ENCODE measurements around the gene HUNK.

Gene HUNK

GRCh38 chr21:32044205-32045180, 171.7 kb downstream of the HUNK start:
- H3K36me3 ChIP-seq (ENCODE audit: control insufficient read depth, low read length), result no peaks in the 10 kb centered on the region
- H4K20me1 ChIP-seq (ENCODE audit: control insufficient read depth, insufficient read depth, low read depth, low read length), result no peaks in the 10 kb centered on the region
- no peaks in the 10 kb centered on the region for H3K4me1 ChIP-seq (ENCODE audit: control insufficient read depth, low read length)
- peaks cover 8% of the 10 kb centered on the region; the same call in 1 of the 2 replicates for H3K9me3 ChIP-seq (ENCODE audit: control insufficient read depth, insufficient read depth, low read length)
- H3F3A ChIP-seq (ENCODE audit: control insufficient read depth, insufficient read depth), result no peaks in the 10 kb centered on the region
- no peak overlapping the region for H3K4me2 ChIP-seq (ENCODE audit: low read length)
- no peaks in the 10 kb centered on the region for H3K9me2 ChIP-seq (replicated peaks; ENCODE audit: control insufficient read depth, low read length)
- H3K27ac ChIP-seq (ENCODE audit: low read depth, low read length), result no peak overlapping the region
- no peak overlapping the region for H3K4me3 ChIP-seq (ENCODE audit: low read length)
- H3K79me2 ChIP-seq (ENCODE audit: control insufficient read depth, low read length), result no peaks in the 10 kb centered on the region
- TF ChIP-seq, protein P1, sequence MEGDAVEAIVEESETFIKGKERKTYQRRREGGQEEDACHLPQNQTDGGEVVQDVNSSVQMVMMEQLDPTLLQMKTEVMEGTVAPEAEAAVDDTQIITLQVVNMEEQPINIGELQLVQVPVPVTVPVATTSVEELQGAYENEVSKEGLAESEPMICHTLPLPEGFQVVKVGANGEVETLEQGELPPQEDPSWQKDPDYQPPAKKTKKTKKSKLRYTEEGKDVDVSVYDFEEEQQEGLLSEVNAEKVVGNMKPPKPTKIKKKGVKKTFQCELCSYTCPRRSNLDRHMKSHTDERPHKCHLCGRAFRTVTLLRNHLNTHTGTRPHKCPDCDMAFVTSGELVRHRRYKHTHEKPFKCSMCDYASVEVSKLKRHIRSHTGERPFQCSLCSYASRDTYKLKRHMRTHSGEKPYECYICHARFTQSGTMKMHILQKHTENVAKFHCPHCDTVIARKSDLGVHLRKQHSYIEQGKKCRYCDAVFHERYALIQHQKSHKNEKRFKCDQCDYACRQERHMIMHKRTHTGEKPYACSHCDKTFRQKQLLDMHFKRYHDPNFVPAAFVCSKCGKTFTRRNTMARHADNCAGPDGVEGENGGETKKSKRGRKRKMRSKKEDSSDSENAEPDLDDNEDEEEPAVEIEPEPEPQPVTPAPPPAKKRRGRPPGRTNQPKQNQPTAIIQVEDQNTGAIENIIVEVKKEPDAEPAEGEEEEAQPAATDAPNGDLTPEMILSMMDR (IDR thresholded peaks at IDR 0.05; ENCODE audit: low read depth, low read length, poor library complexity, severe bottlenecking), result no peak
- no peak for TF ChIP-seq EZH2phosphoT487 (IDR thresholded peaks at IDR 0.05; ENCODE audit: borderline replicate concordance, low read length)
- no peaks in the 10 kb centered on the region for H3K27me3 ChIP-seq (ENCODE audit: control insufficient read depth, low read length)

DNA sequence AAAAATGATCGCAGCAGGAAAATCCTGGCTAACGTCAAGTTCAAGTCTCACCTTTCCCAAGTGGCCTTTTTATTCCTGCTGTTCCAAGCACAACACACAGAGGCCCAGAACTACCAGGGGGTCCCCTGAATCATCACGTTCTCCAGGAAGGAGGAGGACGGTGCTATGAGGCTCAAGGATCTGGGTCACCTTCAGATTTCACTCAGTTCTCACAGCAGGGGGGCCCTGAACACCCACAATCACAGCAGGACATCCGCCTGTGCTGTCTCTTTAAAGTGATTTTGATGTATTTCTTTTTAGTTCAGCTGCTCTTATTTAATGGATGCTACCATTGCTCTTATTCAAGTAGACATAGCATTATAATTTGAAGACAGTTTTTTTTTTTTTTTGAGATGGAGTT, 173.4 kb downstream of the HUNK start:
- Histone ChIP-seq H3K4me2 (ENCODE audit: low read length) (no peak overlapping the region), H3K27ac (ENCODE audit: low read depth, low read length) (no peak overlapping the region), H3F3A (ENCODE audit: control insufficient read depth, insufficient read depth) (no peaks in the 10 kb centered on the region), H3K27me3 (ENCODE audit: control insufficient read depth, low read length) (no peaks in the 10 kb centered on the region), H3K4me1 (ENCODE audit: control insufficient read depth, low read length) (no peaks in the 10 kb centered on the region), H3K4me3 (ENCODE audit: low read length) (no peak overlapping the region), H3K79me2 (ENCODE audit: control insufficient read depth, low read length) (no peaks in the 10 kb centered on the region), H4K20me1 (ENCODE audit: control insufficient read depth, insufficient read depth, low read depth, low read length) (no peaks in the 10 kb centered on the region), H3K9me3 (ENCODE audit: control insufficient read depth, insufficient read depth, low read length) (peaks cover 8% of the 10 kb centered on the region; the same call in 1 of the 2 replicates), H3K9me2 (replicated peaks; ENCODE audit: control insufficient read depth, low read length) (no peaks in the 10 kb centered on the region), H3K36me3 (ENCODE audit: control insufficient read depth, low read length) (no peaks in the 10 kb centered on the region)
- no peak for TF ChIP-seq EZH2phosphoT487 (IDR thresholded peaks at IDR 0.05; ENCODE audit: borderline replicate concordance, low read length)
- TF ChIP-seq, protein P1 (IDR thresholded peaks at IDR 0.05; ENCODE audit: low read depth, low read length, poor library complexity, severe bottlenecking), result no peak

- no peaks in the 10 kb centered on the region for H3K27me3 ChIP-seq (ENCODE audit: control insufficient read depth, low read length)
- H3K27ac ChIP-seq (ENCODE audit: low read depth, low read length), result no peak overlapping the region
- no peaks in the 10 kb centered on the region for H3K79me2 ChIP-seq (ENCODE audit: control insufficient read depth, low read length)
- H3K4me1 ChIP-seq (ENCODE audit: control insufficient read depth, low read length), result no peaks in the 10 kb centered on the region
- no peak overlapping the region for H3K4me3 ChIP-seq (ENCODE audit: low read length)
- no peaks in the 10 kb centered on the region for H3F3A ChIP-seq (ENCODE audit: control insufficient read depth, insufficient read depth)
- H3K4me2 ChIP-seq (ENCODE audit: low read length), result no peak overlapping the region
- H3K9me2 ChIP-seq (replicated peaks; ENCODE audit: control insufficient read depth, low read length), result no peaks in the 10 kb centered on the region
- no peak for TF ChIP-seq EZH2phosphoT487 (IDR thresholded peaks at IDR 0.05; ENCODE audit: borderline replicate concordance, low read length)
- TF ChIP-seq, protein P1 (IDR thresholded peaks at IDR 0.05; ENCODE audit: low read depth, low read length, poor library complexity, severe bottlenecking), result no peak
- no peaks in the 10 kb centered on the region for H3K36me3 ChIP-seq (ENCODE audit: control insufficient read depth, low read length)
- H3K9me3 ChIP-seq (ENCODE audit: control insufficient read depth, insufficient read depth, low read length), result peaks cover 5% of the 10 kb centered on the region; the same call in 1 of the 2 replicates
- H4K20me1 ChIP-seq (ENCODE audit: control insufficient read depth, insufficient read depth, low read depth, low read length), result no peaks in the 10 kb centered on the region
Observed at GRCh38 chr21:32048353-32048752, 175.5 kb downstream of the HUNK start.

All from DOHH2 (cell line).